HepG2 (cell line): Measurements from ENCODE around the gene ERFL. TPM values are rescaled to one million over a fixed set of nuclear protein-coding genes. Genes with fewer than 3 reads are reported as not detected.
A peak's percentile ranks its signal among the peaks of the same experiment; 100 is the strongest.

Source experiments
- CC2D1A ChIP-seq: sonication (generic); formaldehyde crosslinking; IDR thresholded peaks from 2 replicates; pipeline ENCODE4 v1.8.1; 2023; ENCODE audit warnings: mild to moderate bottlenecking, missing genetic modification reagents
- CREM ChIP-seq, 2 experiments: sonication (generic) in 1 of 2; formaldehyde crosslinking in 1 of 2; IDR thresholded peaks; 2 replicates each; pipeline versions ENCODE4 v1.4.0 to v1.6.1; 2016 to 2020; ENCODE audit warnings: antibody characterized with exemption in 1 of 2, mild to moderate bottlenecking in 1 of 2, missing genetic modification reagents in 1 of 2
- ELF3 ChIP-seq: IDR thresholded peaks from 2 replicates; pipeline ENCODE4 v1.6.1; 2016; ENCODE audit warnings: missing genetic modification reagents, missing compliant biosample characterization
- HOXA3 ChIP-seq: sonication (generic); formaldehyde crosslinking; IDR thresholded peaks from 2 replicates; pipeline ENCODE4 v1.5.0; 2020; ENCODE audit warnings: missing genetic modification reagents
- KAT7 ChIP-seq: IDR thresholded peaks from 2 replicates; pipeline ENCODE4 v1.6.1; 2018; ENCODE audit warnings: borderline replicate concordance, missing compliant biosample characterization
- LCORL ChIP-seq, 2 experiments: fragments of 450-650 bp in 1 of 2; sonication (generic) in 1 of 2; formaldehyde crosslinking in 1 of 2; IDR thresholded peaks; 2 replicates each; pipeline versions ENCODE4 v1.5.0 to v1.6.1; 2017 to 2020; ENCODE audit warnings: antibody characterized with exemption in 1 of 2, missing genetic modification reagents in 1 of 2
- NFYB ChIP-seq: sonication (generic); formaldehyde crosslinking; IDR thresholded peaks from 2 replicates; pipeline ENCODE4 v1.4.0; 2020; ENCODE audit warnings: missing genetic modification reagents
- PHF8 ChIP-seq: sonication (generic); formaldehyde crosslinking; IDR thresholded peaks from 2 replicates; pipeline ENCODE4 v1.5.0; 2020; ENCODE audit warnings: missing genetic modification reagents
- RFX1 ChIP-seq: fragments of 450-650 bp; IDR thresholded peaks from 2 replicates; pipeline ENCODE4 v1.6.1; 2017
- SCMH1 ChIP-seq: sonication (generic); formaldehyde crosslinking; IDR thresholded peaks from 2 replicates; pipeline ENCODE4 v1.9.0; 2021; ENCODE audit warnings: missing genetic modification reagents, mild to moderate bottlenecking, borderline replicate concordance
- SP1 ChIP-seq, 2 experiments: fragments of 450-650 bp in 1 of 2; sonication (generic) in 1 of 2; formaldehyde crosslinking in 1 of 2; IDR thresholded peaks; 2 replicates each; pipeline versions ENCODE4 v1.4.0 to v1.6.1; 2016 to 2020; ENCODE audit warnings: missing genetic modification reagents in 1 of 2
- THAP7 ChIP-seq: sonication (generic); formaldehyde crosslinking; IDR thresholded peaks from 2 replicates; pipeline ENCODE4 v1.8.1; 2023; ENCODE audit warnings: mild to moderate bottlenecking, missing genetic modification reagents
- TMF1 ChIP-seq: sonication (generic); formaldehyde crosslinking; IDR thresholded peaks from 2 replicates; pipeline ENCODE4 v1.8.1; 2022; ENCODE audit warnings: low read depth, missing genetic modification reagents
- YY1 ChIP-seq: IDR thresholded peaks from 2 replicates; pipeline ENCODE4 v1.6.1; 2011; ENCODE audit warnings: low read length, low read depth, moderate library complexity, mild to moderate bottlenecking; ENCODE audit not compliant: insufficient read depth, insufficient replicate concordance
- ZBTB25 ChIP-seq: IDR thresholded peaks from 2 replicates; pipeline ENCODE4 v1.6.1; 2018; ENCODE audit warnings: missing genetic modification reagents
- ZBTB26 ChIP-seq: IDR thresholded peaks from 2 replicates; pipeline ENCODE4 v1.6.1; 2016; ENCODE audit warnings: missing compliant biosample characterization, missing genetic modification reagents, borderline replicate concordance
- ZBTB42 ChIP-seq: sonication (generic); formaldehyde crosslinking; IDR thresholded peaks from 2 replicates; pipeline ENCODE4 v1.5.0; 2020; ENCODE audit warnings: mild to moderate bottlenecking, missing genetic modification reagents
- ZFP36L2 ChIP-seq: sonication (generic); formaldehyde crosslinking; IDR thresholded peaks from 2 replicates; pipeline ENCODE4 v1.4.0; 2020; ENCODE audit warnings: missing genetic modification reagents
- ZIK1 ChIP-seq: sonication (generic); formaldehyde crosslinking; IDR thresholded peaks from 2 replicates; pipeline ENCODE4 v1.5.0; 2020; ENCODE audit warnings: mild to moderate bottlenecking, low read depth, missing genetic modification reagents, borderline replicate concordance
- ZNF282 ChIP-seq: fragments of 450-650 bp; IDR thresholded peaks from 2 replicates; pipeline ENCODE4 v1.6.1; 2018; ENCODE audit not compliant: partially characterized antibody
- ZNF335 ChIP-seq: sonication (generic); formaldehyde crosslinking; IDR thresholded peaks from 2 replicates; pipeline ENCODE4 v1.4.0; 2020; ENCODE audit warnings: missing genetic modification reagents
- ZNF574 ChIP-seq: sonication (generic); formaldehyde crosslinking; IDR thresholded peaks from 2 replicates; pipeline ENCODE4 v1.4.0; 2020; ENCODE audit warnings: missing genetic modification reagents
- ZNF782 ChIP-seq: sonication (generic); formaldehyde crosslinking; IDR thresholded peaks from 2 replicates; pipeline ENCODE4 v1.4.0; 2020; ENCODE audit warnings: missing genetic modification reagents, mild to moderate bottlenecking, borderline replicate concordance
- polyA plus RNA-seq, 8 experiments: library from polyadenylated mRNA; depleted of rRNA in 3 of 8; stranded (reverse) in 7 of 8; unstranded in 1 of 8; fragments of >200 nt; fragmentation: Illumina TruSeq in 4 of 8; extraction: Trizol in 4 of 8; gene quantifications; 2 replicates each; pipeline versions ENCODE4 v1.2.1 to v1.2.3, GENCODE V29; 2011 to 2016; ENCODE audit warnings: low read depth in 4 of 8, missing spikeins in 1 of 8, mixed read lengths in 1 of 8; ENCODE audit not compliant: insufficient read depth in 1 of 8
- total RNA-seq, 5 experiments: library from RNA; depleted of rRNA; stranded (reverse); fragments of >200 nt; fragmentation: Illumina TruSeq; extraction: Trizol; gene quantifications; 2 replicates each; pipeline ENCODE4 v1.2.3, GENCODE V29; 2016; ENCODE audit warnings: low read depth in 1 of 5

ERFL gene
- total and polyA plus RNA-seq, 2 of the 13 experiments (the other 11 are each of a cell fraction or from before 2014, with no cell fraction given), result not detected

DNA sequence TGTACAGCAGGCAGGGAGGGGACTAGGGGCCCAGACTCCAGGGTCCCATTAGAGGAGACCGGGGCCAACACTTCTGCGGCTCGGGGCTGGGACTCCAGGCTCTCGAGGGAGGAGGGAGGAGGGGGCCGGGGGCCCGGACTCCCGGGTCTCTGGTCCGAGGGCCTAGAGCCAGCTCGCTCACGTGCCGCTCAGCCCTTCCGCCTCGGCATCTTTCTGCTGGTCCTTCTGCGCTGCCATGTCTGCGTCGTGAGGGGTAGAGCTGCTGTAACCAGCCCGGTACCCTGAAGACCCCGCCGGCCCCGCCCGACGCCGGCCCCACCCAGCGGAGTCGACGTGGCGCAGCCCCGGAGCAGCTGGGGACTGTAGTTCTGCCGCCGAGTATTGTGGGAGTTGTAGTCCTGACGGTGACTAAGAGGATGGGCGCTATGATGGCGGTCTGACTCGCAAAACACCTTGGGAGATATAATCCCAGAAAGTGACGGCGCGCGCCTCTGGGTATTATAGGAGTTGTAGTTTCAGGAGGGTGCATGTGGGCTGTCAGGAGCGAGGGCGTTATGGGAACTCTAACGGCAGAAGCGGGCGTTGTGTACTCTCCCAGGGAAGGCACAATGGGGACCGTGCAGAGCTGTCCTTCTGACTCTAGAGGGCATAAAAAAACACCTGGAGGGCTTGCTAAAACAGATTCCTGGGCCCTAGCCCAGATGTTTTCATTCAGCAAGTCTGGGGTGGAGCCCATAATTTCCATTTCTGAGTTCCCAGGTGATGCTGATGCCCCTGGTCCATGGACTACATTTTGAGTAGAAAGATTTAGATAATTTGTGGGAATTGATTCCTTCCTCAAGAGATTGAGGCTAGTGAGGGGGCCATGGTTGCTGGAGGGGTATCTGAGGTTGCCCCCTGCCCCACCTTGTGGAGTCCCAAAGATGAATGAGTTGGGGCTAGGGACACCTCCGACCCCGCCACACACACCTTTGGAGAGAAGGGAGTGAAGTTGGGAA, 31.1 kb upstream of the ERFL start, which contains the start of gene RABAC1 (continued):
- TF ChIP-seq PHF8 (CRISPR knock-in tag), result peak; percentile 46; the same call in 1 of the 2 replicates
- TF ChIP-seq THAP7, result peak; percentile 37; the same call in 1 of the 2 replicates
- TF ChIP-seq NFYB, result peak; percentile 62
- no peak for TF ChIP-seq SP1 (IDR thresholded peaks at IDR 0.05)
- TF ChIP-seq SP1 (CRISPR knock-in tag; IDR thresholded peaks at IDR 0.05), result peak; percentile 77; the same call in 1 of the 2 replicates
- TF ChIP-seq CC2D1A (CRISPR knock-in tag), result no peak
- no peak for TF ChIP-seq ZNF282
- peak; percentile 97 for TF ChIP-seq ZNF574
- TF ChIP-seq ZBTB42 (CRISPR knock-in tag), result peak; percentile 75; the same call in 1 of the 2 replicates
- TF ChIP-seq ZBTB25 (CRISPR knock-in tag), result peak; percentile 23; the same call in 1 of the 2 replicates
- TF ChIP-seq SCMH1 (CRISPR knock-in tag), result no peak
- TF ChIP-seq HOXA3 (CRISPR knock-in tag), result peak; percentile 88
- peak; percentile 93 for TF ChIP-seq YY1
- no peak for TF ChIP-seq KAT7 (CRISPR knock-in tag)
- TF ChIP-seq ZBTB26 (CRISPR knock-in tag), result no peak
- TF ChIP-seq ZNF782 (CRISPR knock-in tag), result no peak
- TF ChIP-seq ZFP36L2 (CRISPR knock-in tag), result 0 out of 2 replicates have a peak, but pooled peaks have one; percentile 29
- TF ChIP-seq CREM (IDR thresholded peaks at IDR 0.05), result peak; percentile 96
- TF ChIP-seq CREM (CRISPR knock-in tag; IDR thresholded peaks at IDR 0.05), result 0 out of 2 replicates have a peak, but pooled peaks have one; percentile 23
- no peak for TF ChIP-seq ELF3 (CRISPR knock-in tag)
- TF ChIP-seq ZNF335 (CRISPR knock-in tag), result peak; percentile 88
- no peak for TF ChIP-seq RFX1
- TF ChIP-seq TMF1 (CRISPR knock-in tag), result no peak
- no peak for TF ChIP-seq LCORL (IDR thresholded peaks at IDR 0.05)
- TF ChIP-seq LCORL (CRISPR knock-in tag; IDR thresholded peaks at IDR 0.05), result peak; percentile 27; the same call in 1 of the 2 replicates
- TF ChIP-seq ZIK1 (CRISPR knock-in tag), result 0 out of 2 replicates have a peak, but pooled peaks have one; percentile 23
